GM12801 (cell line): ENCODE measurements around the gene BBS7.

Experiments
- TF ChIP-seq, protein P1 (sequence below): IDR thresholded peaks from one replicate; pipeline ENCODE4 v1.5.1; 2011; ENCODE audit warnings: control low read depth; ENCODE audit not compliant: insufficient read length; ENCODE audit errors: extremely low read depth

BBS7 gene

GRCh38 chr4:121863799-121864198 is 6.5 kb downstream of the BBS7 start:
- TF ChIP-seq, protein P1, sequence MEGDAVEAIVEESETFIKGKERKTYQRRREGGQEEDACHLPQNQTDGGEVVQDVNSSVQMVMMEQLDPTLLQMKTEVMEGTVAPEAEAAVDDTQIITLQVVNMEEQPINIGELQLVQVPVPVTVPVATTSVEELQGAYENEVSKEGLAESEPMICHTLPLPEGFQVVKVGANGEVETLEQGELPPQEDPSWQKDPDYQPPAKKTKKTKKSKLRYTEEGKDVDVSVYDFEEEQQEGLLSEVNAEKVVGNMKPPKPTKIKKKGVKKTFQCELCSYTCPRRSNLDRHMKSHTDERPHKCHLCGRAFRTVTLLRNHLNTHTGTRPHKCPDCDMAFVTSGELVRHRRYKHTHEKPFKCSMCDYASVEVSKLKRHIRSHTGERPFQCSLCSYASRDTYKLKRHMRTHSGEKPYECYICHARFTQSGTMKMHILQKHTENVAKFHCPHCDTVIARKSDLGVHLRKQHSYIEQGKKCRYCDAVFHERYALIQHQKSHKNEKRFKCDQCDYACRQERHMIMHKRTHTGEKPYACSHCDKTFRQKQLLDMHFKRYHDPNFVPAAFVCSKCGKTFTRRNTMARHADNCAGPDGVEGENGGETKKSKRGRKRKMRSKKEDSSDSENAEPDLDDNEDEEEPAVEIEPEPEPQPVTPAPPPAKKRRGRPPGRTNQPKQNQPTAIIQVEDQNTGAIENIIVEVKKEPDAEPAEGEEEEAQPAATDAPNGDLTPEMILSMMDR: no peak

GRCh38 chr4:121861426-121861825 is 8.8 kb downstream of the BBS7 start:
- TF ChIP-seq, protein P1: no peak

GRCh38 chr4:121860121-121860520 is 10.2 kb downstream of the BBS7 start:
- TF ChIP-seq, protein P1: no peak

DNA sequence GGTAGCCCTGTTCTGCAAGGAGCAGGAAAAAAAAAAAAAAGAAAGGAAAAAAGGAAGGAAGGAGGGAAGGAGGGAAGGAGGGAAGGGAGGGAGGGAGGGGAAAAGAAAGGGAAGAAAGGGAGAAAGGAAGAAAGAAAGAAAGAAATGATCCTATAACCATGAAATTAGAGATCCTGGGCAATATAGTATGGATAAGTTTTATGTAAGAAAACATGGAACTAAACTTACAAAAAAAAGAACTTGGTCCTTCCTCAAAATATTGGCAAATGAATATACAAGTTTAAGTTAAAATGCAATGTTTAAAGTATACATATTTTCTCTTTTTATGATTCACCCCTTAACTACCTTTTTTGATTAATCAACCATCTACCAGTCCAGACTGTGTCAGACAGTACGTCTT is 18.9 kb downstream of the BBS7 start:
- TF ChIP-seq, protein P1: no peak

GRCh38 chr4:121846662-121847061 is 23.6 kb downstream of the BBS7 start:
- TF ChIP-seq, protein P1: no peak

DNA sequence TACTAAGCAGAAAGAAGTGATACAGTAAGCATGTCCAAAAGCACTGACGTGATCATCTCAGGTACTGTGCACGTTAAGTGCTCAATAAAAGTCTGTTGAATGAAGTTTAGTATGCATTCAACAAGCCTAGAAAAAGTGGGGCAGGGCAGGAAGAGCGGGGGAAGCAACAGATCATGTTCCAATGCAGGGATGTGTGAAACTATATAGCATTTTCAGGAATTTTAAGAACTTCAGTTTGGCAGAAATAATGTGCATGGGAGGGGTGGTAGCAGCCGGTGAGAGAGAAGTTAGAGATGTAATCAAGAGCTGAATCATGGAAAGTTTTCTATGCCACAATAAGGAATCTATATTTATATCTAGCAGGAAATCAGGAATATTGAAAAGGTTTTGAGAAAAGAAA is 27.4 kb downstream of the BBS7 start:
- TF ChIP-seq, protein P1: no peak

DNA sequence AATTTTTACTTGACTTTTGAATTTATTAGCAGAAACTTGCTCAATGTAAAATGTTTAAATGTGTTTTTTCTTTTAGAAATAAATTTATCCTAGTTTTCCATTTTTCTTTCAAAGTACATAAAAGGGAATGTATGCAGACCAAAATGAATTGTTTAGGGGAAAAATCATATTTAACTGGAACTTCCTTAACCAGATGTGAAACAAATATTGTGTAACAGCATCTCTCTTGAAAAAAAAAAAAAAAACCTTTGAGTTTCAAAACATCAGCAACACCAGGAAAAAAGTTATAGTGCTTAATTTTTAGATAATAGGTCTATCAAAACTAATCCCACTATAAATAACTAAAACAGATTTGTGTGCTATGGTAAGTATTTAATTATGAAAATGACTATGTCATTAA is 32.1 kb downstream of the BBS7 start:
- TF ChIP-seq, protein P1: no peak

GRCh38 chr4:121829511-121829910 is 40.8 kb downstream of the BBS7 start:
- TF ChIP-seq, protein P1: no peak
